GM19025 (cell line): Measurements from ENCODE around the gene RNU7-1.
"Not testable (repeated sequence)": the region's sequence is repeated elsewhere in the genome, so short reads cannot be mapped to it uniquely, and the experiment has no call there.

Source experiments
- ATAC-seq: cut with Tn5 transposase; IDR thresholded peaks from one replicate; pipeline ENCODE4 v1.9.1; 2021; ENCODE audit warnings: mild to moderate bottlenecking, low read depth, moderate library complexity; ENCODE audit not compliant: unreplicated experiment

Gene RNU7-1

DNA sequence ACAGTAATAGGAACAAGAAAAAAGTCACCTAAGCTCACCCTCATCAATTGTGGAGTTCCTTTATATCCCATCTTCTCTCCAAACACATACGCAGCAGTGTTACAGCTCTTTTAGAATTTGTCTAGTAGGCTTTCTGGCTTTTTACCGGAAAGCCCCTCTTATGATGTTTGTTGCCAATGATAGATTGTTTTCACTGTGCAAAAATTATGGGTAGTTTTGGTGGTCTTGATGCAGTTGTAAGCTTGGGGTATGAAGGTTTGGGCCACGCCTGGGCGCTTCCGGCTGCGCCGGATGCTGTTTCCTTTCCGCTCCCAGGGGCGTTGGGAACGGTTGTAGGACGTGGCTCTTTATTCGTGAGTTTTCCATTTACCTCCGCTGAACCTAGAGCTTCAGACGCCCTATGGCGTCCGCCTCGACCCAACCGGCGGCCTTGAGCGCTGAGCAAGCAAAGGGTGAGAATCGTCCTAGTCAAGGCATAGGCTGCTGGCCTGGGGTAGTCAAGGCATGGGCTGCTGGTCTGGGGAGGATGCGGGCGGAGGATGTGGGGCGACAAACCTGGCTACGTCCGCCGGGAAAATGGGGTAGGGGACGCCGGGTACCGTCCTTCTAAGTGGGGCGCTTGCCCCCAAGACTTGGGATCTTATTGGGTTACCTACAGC lies at the start of gene RNU7-1, which contains the start of gene C12orf57:
Gene RNU7-1, plus strand, starts transcription at position 95 of the 659 bp plus-strand sequence.
Gene C12orf57, plus strand, starts transcription at position 301 of the 659 bp plus-strand sequence. Its CDS starts 100 bp downstream, at position 401.
- peak; percentile 31 for ATAC-seq

DNA sequence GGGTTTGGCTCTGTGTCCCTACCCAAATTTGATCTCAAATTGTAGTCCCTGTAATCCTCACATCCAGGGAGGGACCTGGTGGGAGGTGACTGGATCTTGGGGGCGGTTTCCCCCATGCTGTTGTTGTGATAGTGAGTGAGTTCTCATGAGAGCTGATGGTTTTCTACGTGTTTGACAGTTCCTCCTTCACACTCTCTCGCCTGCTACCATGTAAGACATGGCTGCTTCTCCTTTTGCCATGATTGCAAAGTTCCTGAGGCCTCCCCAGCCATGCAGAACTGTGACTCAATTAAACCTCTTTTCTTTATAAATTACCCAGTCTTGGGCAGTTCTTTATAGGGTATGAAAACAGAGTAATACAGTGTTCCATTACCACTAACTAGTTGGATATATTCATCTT lies 49.3 kb upstream of the RNU7-1 start:
- ATAC-seq, result no peak

DNA sequence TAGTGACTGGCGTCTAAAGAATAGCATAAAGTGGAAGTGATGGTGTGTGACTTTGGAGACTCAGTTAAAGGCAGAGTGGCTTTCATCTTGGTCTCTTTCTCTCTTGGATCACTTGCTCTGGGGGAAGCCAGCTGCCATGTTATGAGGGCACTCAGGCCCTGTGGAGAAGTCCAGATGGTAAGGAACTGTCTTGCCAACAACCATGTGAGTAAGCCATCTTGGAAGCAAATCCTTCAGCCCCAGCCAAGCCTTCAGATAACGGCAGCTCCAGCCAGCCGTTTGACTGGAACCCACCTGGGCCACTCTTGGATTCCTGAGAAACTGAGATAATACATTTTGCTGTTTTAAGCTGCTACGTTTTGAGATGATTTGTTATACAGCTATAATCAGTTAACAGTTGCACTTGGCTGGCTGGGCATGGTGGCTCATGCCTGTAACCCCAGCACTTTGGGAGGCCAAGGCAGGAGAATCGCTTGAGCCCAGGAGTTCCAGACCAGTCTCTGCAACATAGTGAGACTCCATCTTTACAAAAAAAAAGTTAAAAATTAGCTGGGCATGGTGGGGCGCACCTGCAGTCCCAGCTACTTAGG lies 46.7 kb upstream of the RNU7-1 start:
- ATAC-seq, result no peak

- ATAC-seq, result no peak
Observed at GRCh38 chr12:6899427-6899826, 44.2 kb upstream of the RNU7-1 start.

DNA sequence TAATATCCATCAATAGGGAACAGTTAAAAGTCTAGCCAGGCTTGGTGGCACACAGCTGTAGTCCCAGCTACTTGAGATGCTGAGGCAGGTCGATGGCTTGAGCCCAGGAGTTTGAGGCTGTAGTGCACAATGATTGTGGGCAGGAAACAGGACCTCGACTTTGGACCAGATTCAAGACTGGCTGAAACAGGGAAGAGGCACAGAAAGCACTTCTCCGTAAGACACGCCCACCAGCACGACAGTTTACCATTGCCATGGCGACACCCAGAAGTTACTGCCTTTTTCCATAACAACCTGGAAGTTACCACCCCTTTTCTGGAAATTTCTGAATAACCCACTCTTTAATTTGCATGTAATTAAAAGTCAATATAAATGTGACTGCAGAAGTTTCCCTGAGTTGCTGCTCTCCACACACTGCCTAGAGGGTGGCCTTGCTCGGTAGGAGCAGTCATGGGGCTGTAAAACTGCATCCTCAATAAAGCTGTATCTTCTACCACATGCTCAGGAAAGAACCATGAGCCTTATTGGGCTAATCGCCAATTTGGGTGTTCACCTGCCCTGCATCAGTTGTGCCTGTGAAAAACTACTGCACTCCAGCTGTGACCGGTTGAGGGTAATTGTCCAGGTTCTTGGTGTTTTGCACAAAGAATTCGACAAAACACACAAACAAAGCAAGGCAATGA lies 43.6 kb upstream of the RNU7-1 start:
- no peak for ATAC-seq

GRCh38 chr12:6902448-6902847 lies 41.2 kb upstream of the RNU7-1 start:
- ATAC-seq, result no peak

GRCh38 chr12:6903722-6904121 lies 39.9 kb upstream of the RNU7-1 start:
- no peak for ATAC-seq

- ATAC-seq, result peak; percentile 95
Observed at GRCh38 chr12:6904280-6905276, 39.0 kb upstream of the RNU7-1 start, which contains the start of gene LRRC23. Gene LRRC23, plus strand, starts transcription at chr12:6904822. Its CDS starts 812 bp downstream, at chr12:6905634.

DNA sequence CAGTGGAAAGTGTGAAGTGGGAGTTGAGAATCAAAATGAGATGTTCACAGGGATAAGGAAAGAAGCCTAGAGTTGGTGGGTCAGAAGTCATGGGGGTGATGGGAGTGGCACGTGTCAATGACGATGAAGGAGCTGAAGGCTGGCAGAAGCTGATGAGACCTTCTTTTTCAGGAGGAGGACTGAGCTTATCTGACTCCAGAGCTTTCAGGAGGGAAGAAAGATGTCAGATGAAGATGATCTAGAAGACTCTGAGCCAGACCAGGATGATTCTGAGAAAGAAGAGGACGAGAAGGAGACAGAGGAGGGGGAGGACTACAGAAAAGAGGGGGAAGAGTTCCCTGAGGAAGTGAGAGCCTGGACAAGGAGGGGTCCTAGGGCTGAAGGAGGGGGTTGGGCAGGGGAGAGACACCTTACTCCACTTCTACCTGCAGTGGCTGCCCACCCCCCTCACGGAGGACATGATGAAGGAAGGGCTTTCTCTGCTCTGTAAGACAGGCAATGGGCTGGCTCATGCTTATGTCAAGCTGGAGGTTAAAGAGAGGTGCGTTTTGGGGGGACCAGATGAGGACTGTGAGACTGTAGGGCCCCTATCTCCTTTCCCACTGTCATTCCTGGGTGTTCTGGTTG lies 38.1 kb upstream of the RNU7-1 start:
- ATAC-seq, result no peak

- ATAC-seq, result not testable (repeated sequence)
Observed at GRCh38 chr12:6908141-6908540, 35.5 kb upstream of the RNU7-1 start.

GRCh38 chr12:6909421-6910145 lies 34.0 kb upstream of the RNU7-1 start:
- ATAC-seq, result no peak

- no peak for ATAC-seq
Observed at GRCh38 chr12:6912164-6912935, 31.3 kb upstream of the RNU7-1 start.

DNA sequence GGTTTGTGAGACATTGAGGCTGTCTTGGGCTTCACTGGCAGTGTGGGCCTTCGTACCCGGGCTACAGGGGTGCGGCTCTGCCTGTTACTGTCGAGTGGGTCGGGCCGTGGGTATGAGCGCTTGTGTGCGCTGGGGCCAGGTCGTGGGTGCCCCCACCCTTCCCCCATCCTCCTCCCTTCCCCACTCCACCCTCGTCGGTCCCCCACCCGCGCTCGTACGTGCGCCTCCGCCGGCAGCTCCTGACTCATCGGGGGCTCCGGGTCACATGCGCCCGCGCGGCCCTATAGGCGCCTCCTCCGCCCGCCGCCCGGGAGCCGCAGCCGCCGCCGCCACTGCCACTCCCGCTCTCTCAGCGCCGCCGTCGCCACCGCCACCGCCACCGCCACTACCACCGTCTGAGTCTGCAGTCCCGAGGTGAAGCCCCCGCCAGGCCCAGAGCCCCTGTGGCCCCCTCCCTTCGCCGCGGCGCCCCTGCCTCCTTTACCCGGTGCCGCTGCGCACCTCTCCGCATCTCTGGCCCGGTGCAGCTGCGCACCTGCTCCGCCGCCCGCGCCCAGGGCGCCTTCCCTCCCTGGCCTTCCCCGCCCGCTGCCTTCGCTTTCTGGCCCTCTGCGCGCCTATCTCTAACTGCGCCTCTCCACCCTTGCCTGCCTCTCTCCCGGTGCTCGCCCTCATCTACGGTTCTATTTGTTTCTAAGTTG lies 29.2 kb upstream of the RNU7-1 start, which contains the start of gene ENO2:
Gene ENO2, plus strand, starts transcription at position 335 of the 701 bp plus-strand sequence. CDS start 1,253 bp downstream, outside the sequence.
- ATAC-seq, result peak; percentile 75

- no peak for ATAC-seq
Observed at GRCh38 chr12:6914947-6915788, 28.4 kb upstream of the RNU7-1 start.

DNA sequence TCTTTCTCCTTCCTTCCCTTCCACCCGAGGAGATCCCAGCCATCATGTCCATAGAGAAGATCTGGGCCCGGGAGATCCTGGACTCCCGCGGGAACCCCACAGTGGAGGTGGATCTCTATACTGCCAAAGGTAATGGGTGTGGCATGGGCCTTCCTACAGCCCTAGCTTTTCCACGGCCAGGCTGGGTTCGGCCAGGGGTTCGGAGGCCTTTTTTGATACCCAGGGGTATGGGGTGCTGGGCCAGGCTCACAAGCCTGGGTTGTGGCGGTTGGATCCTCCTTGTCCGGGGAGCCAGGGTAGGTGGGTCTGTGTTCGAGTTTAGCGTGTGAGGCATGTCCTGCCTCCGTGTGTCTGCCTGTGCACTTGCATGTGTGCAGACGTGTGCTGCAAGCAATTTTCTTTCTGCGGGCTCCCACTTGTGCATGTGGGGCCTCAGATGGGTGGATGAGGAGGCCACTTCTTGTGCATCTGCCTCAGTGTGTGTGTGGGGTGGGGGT lies 27.8 kb upstream of the RNU7-1 start:
- no peak for ATAC-seq

DNA sequence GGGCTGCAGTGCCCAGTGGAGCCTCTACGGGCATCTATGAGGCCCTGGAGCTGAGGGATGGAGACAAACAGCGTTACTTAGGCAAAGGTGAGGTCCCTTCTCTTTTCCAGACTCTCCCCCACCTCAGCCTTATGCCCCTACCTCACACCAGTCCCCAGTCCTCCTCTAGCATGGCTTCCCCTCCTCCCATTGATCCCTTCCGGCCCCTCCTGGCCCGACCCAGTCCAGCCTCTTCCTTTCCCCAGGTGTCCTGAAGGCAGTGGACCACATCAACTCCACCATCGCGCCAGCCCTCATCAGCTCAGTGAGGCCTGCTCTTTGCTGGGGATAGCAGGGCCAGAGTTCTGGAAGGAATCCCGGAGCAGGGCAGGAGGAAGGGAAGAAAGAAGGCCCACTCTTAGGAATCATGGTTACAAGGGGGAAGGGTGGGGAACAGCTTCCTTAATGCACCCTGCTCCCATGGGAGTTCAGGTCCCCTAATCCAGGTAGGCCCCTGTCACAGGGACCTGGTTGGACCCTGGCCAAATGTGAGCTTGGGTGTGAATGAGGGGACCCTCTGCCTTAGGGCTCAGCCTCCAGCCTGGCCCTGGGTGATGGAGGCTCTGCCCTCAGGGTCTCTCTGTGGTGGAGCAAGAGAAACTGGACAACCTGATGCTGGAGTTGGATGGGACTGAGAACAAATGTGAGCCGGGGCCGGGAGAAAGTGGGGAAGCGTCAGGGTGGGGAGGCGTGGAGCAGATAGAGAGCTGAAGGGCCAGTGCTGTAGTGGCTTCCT lies 27.0 kb upstream of the RNU7-1 start:
- ATAC-seq, result no peak
